HL-60 (cell line): ENCODE results near the gene MLLT3.

Experiments
- DNase-seq, 2 experiments: peaks; one replicate each; pipeline ENCODE4 v3.0.0-alpha.2; 2010 to 2020; ENCODE audit warnings: low read depth in 1 of 2, low spot score in 1 of 2
- H3K27ac ChIP-seq: fragments of 250-450 bp; sonication (Bioruptor Pico); replicated peaks from 2 replicates; pipeline ENCODE4 v1.5.1; 2020; ENCODE audit warnings: mild to moderate bottlenecking, moderate library complexity
- H3K27me3 ChIP-seq: fragments of 250-450 bp; sonication (Bioruptor Pico); 2 replicates; pipeline ENCODE4 v1.5.1; 2021; ENCODE audit warnings: mild to moderate bottlenecking, moderate library complexity; ENCODE audit not compliant: insufficient read depth, poor library complexity, severe bottlenecking
- H3K4me3 ChIP-seq: replicated peaks from 2 replicates; pipeline ENCODE4 v1.5.1; 2011; ENCODE audit warnings: mild to moderate bottlenecking, control low read depth, low read length; ENCODE audit not compliant: insufficient read depth
- CTCF ChIP-seq: IDR thresholded peaks from one replicate; pipeline ENCODE4 v1.5.1; 2011; ENCODE audit warnings: low read length, control low read depth, inconsistent platforms; ENCODE audit not compliant: insufficient read depth
- GABPA ChIP-seq: IDR thresholded peaks from 2 replicates; pipeline ENCODE4 v1.6.1; 2012; ENCODE audit warnings: low read depth
- POLR2AphosphoS5 ChIP-seq: IDR thresholded peaks from 2 replicates; pipeline ENCODE4 v1.6.1; 2012; ENCODE audit warnings: low read depth
- REST ChIP-seq: IDR thresholded peaks from 2 replicates; pipeline ENCODE4 v1.6.1; 2012; ENCODE audit warnings: low read depth; ENCODE audit not compliant: insufficient replicate concordance
- SPI1 ChIP-seq: IDR thresholded peaks from 2 replicates; pipeline ENCODE4 v1.6.1; 2012; ENCODE audit warnings: low read depth, mild to moderate bottlenecking, borderline replicate concordance

Gene MLLT3

GRCh38 chr9:20569525-20569924, 52.8 kb downstream of the MLLT3 start:
- Histone ChIP-seq H3K4me3 (no peak overlapping the region), H3K27ac (no peak overlapping the region), H3K27me3 (no peaks in the 10 kb centered on the region)
- DNase-seq, result no peak
- TF ChIP-seq SPI1 (no peak), CTCF (no peak), POLR2AphosphoS5 (no peak), GABPA (no peak), REST (no peak)

- DNase-seq, result no peak
- Histone ChIP-seq H3K27ac (no peak overlapping the region), H3K27me3 (no peaks in the 10 kb centered on the region), H3K4me3 (no peak overlapping the region)
- TF ChIP-seq CTCF (no peak), REST (no peak), POLR2AphosphoS5 (no peak), GABPA (no peak), SPI1 (no peak)
These were observed 53.9 kb downstream of the MLLT3 start for GRCh38 chr9:20568400-20568799.

- no peak overlapping the region for H3K27ac ChIP-seq
- no peak overlapping the region for H3K4me3 ChIP-seq
- DNase-seq, result no peak
- no peak for TF ChIP-seq POLR2AphosphoS5
- no peak for TF ChIP-seq SPI1
- TF ChIP-seq REST, result no peak
- TF ChIP-seq GABPA, result no peak
- no peaks in the 10 kb centered on the region for H3K27me3 ChIP-seq
These were observed 55.9 kb downstream of the MLLT3 start for GRCh38 chr9:20566401-20566800.

- TF ChIP-seq GABPA (no peak), CTCF (no peak), SPI1 (no peak), POLR2AphosphoS5 (no peak), REST (no peak)
- H3K27me3 ChIP-seq, result no peaks in the 10 kb centered on the region
- no peak overlapping the region for H3K4me3 ChIP-seq
- no peak for DNase-seq
- no peak overlapping the region for H3K27ac ChIP-seq
These were observed 57.6 kb downstream of the MLLT3 start for GRCh38 chr9:20564650-20565049.
